Lower leg skin (tissue), 3 donors: Measurements from ENCODE around the gene ZNF593.

ENCODE experiments used
- POLR2A ChIP-seq, 2 donors: fragments of 450-650 bp; IDR thresholded peaks; one replicate each; pipeline ENCODE4 v1.6.1; 2016 to 2017; ENCODE audit warnings: antibody characterized with exemption in 2 of 2, mild to moderate bottlenecking in 1 of 2, moderate library complexity in 1 of 2
- TF ChIP-seq, protein P1 (sequence below), 3 donors: fragments of 450-650 bp; IDR thresholded peaks; one replicate each; pipeline ENCODE4 v1.5.1; 2016; ENCODE audit warnings: antibody characterized with exemption in 3 of 3, mild to moderate bottlenecking in 3 of 3, moderate library complexity in 2 of 3

GRCh38 chr1:26184883-26185282 is 15.2 kb downstream of the ZNF593 start:
- no peak for TF ChIP-seq POLR2A (IDR thresholded peaks at IDR 0.05)
- TF ChIP-seq, protein P1, sequence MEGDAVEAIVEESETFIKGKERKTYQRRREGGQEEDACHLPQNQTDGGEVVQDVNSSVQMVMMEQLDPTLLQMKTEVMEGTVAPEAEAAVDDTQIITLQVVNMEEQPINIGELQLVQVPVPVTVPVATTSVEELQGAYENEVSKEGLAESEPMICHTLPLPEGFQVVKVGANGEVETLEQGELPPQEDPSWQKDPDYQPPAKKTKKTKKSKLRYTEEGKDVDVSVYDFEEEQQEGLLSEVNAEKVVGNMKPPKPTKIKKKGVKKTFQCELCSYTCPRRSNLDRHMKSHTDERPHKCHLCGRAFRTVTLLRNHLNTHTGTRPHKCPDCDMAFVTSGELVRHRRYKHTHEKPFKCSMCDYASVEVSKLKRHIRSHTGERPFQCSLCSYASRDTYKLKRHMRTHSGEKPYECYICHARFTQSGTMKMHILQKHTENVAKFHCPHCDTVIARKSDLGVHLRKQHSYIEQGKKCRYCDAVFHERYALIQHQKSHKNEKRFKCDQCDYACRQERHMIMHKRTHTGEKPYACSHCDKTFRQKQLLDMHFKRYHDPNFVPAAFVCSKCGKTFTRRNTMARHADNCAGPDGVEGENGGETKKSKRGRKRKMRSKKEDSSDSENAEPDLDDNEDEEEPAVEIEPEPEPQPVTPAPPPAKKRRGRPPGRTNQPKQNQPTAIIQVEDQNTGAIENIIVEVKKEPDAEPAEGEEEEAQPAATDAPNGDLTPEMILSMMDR (IDR thresholded peaks at IDR 0.05), result no peak
